Spleen (tissue), 7 donors: ENCODE measurements around the gene LEO1.

Experiments used
- CTCF ChIP-seq, 11 experiments: fragments of 200-600 bp in 7 of 11; fragments of 450-650 bp in 4 of 11; sonication (generic) in 4 of 11; IDR thresholded peaks in 8 of 11; conservative IDR thresholded peaks in 3 of 11; 1 replicate in 7 of 11; 2 replicates in 4 of 11; pipeline versions ENCODE4 v1.4.0 to v1.8.0; 2016 to 2021; ENCODE audit warnings: antibody characterized with exemption in 11 of 11, inconsistent platforms in 4 of 11, mild to moderate bottlenecking in 1 of 11
- POLR2AphosphoS5 ChIP-seq, 3 donors: sonication (generic); formaldehyde crosslinking; IDR thresholded peaks; one replicate each; pipeline ENCODE4 v1.5.1; 2017; ENCODE audit warnings: antibody characterized with exemption in 3 of 3
- donor health status: DM: no; HTN: no; CAD: no; lungs with moderate emphysema.
- donor health status: DM: no; HTN: no; CAD: no.
- donor health status: DM: no; HTN: no; CAD: no.

- no peak for TF ChIP-seq CTCF (IDR thresholded peaks at IDR 0.05 in 8 of 11, conservative IDR thresholded peaks at IDR 0.05 in 3 of 11)
- TF ChIP-seq POLR2AphosphoS5 (IDR thresholded peaks at IDR 0.05): no peak
Observed at GRCh38 chr15:52018244-52018643, 46.7 kb upstream of the LEO1 start.
